A673 (cell line): ENCODE measurements around the gene JARID2. TPM values are rescaled to one million over a fixed set of nuclear protein-coding genes. Genes with fewer than 3 reads are reported as not detected.

Experiments
- BruUV-seq: library from RNA; stranded (reverse); fragments of 400-500 nt; replicated peaks from 2 replicates; lab custom pipeline; 2021; lab: Mats Ljungman, UMichigan
- CTCF ChIA-PET: fragments of 300-600 bp; sonication (Branson Sonifier 250); formaldehyde crosslinking; loops from one replicate; lab custom pipeline; 2022; ENCODE audit warnings: antibody characterized with exemption; lab: Charles Lee
- POLR2A ChIA-PET: fragments of 300-600 bp; sonication (Branson Sonifier 250); formaldehyde crosslinking; loops from one replicate; lab custom pipeline; 2022; ENCODE audit warnings: antibody characterized with exemption; ENCODE audit not compliant: low non-redundant PET; lab: Charles Lee
- DNase-seq: peaks from one replicate; pipeline ENCODE4 v3.0.0-alpha.2; 2015; ENCODE audit warnings: low spot score
- H3K27ac ChIP-seq: fragments of 200-600 bp; sonication (generic); 2 replicates; pipeline ENCODE4 v1.5.1; 2016; ENCODE audit warnings: mixed run types, low read depth, mild to moderate bottlenecking, mixed read lengths, antibody characterized with exemption, low read length; ENCODE audit not compliant: poor library complexity, severe bottlenecking
- H3K27me3 ChIP-seq: fragments of 200-600 bp; sonication (generic); replicated peaks from 2 replicates; pipeline ENCODE4 v1.6.1; 2017; ENCODE audit warnings: mixed run types, low read depth, mild to moderate bottlenecking, mixed read lengths, antibody characterized with exemption, low read length; ENCODE audit not compliant: insufficient read depth, poor library complexity
- H3K36me3 ChIP-seq: fragments of 200-600 bp; sonication (generic); 2 replicates; pipeline ENCODE4 v1.6.1; 2016; ENCODE audit warnings: mixed run types, mild to moderate bottlenecking, mixed read lengths, antibody characterized with exemption, low read length; ENCODE audit not compliant: insufficient read depth, poor library complexity, severe bottlenecking
- H3K4me1 ChIP-seq: fragments of 200-600 bp; sonication (generic); 2 replicates; pipeline ENCODE4 v1.6.1; 2017; ENCODE audit warnings: mixed run types, mild to moderate bottlenecking, mixed read lengths, antibody characterized with exemption, low read length; ENCODE audit not compliant: insufficient read depth, poor library complexity, severe bottlenecking
- H3K4me3 ChIP-seq: fragments of 200-600 bp; sonication (generic); 2 replicates; pipeline ENCODE4 v1.5.1; 2016; ENCODE audit warnings: low read depth, mixed run types, mild to moderate bottlenecking, mixed read lengths, low read length; ENCODE audit not compliant: poor library complexity, severe bottlenecking
- H3K9me3 ChIP-seq: fragments of 200-600 bp; sonication (generic); 2 replicates; pipeline ENCODE4 v1.6.1; 2016; ENCODE audit warnings: mixed run types, low read depth, mild to moderate bottlenecking, mixed read lengths, antibody characterized with exemption, low read length; ENCODE audit not compliant: poor library complexity, severe bottlenecking
- CTCF ChIP-seq: fragments of 300-800, 200-600 bp; sonication (generic); conservative IDR thresholded peaks from 2 replicates; pipeline ENCODE4 v1.5.1; 2017; ENCODE audit warnings: low read depth, mild to moderate bottlenecking, antibody characterized with exemption, low read length, moderate library complexity, mixed read lengths
- EZH2 ChIP-seq: fragments of 200-600 bp; sonication (generic); IDR thresholded peaks from 2 replicates; pipeline ENCODE4 v1.6.1; 2017; ENCODE audit warnings: borderline replicate concordance, low read depth, mild to moderate bottlenecking, mixed read lengths, antibody characterized with exemption, low read length; ENCODE audit not compliant: poor library complexity, severe bottlenecking
- intact Hi-C: fragments of 100-400 bp; cut with micrococcal nuclease; formaldehyde crosslinking; loops from one replicate; pipeline ENCODE4 v1.10.0; 2022; ENCODE audit not compliant: unreplicated experiment
- total RNA-seq: library from RNA; stranded (reverse); gene quantifications from 2 replicates; pipeline ENCODE4 v1.2.3, GENCODE V29; 2021

JARID2 gene
- total RNA-seq, 1 experiment from 2014 or later, result 29.4 TPM

DNA sequence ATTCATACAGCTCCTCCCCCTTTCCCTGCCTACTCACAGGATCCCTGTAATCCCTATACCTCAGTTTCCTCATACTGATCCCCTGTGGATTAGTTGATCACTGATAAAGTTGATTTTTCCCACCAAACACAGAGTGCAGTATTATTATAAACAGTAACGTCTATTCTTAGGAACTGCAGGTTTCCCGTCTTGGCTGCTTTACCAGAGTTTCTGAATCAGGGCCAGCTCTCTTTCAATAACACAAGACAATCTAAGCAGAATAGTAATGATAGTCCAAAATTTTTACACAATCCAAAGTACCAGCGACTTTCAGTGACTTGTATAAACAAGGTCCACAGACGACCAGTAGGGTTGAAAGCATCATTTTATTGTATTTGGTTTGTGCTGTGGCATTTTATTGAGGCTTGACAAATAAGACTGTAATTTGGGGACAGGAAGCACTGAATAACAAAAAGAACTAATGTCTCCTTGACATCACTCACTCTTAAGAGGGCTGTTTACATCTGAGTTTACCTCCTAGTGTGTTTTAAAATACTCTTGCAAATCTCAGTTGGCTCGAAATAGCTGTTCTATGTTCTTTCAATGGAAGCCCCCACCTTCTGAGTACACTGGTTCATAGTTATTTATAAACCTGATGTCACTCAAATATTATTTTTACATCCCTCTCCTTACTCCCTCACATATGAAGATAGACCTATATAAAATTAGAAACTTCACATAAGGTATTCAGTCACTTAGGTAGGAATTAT lies 6.1 kb upstream of the JARID2 start:
- no peak for TF ChIP-seq CTCF
- TF ChIP-seq EZH2, result no peak
- DNase-seq, result no peak
- intact Hi-C loops, result no loop called here
- Histone ChIP-seq H3K36me3 (no peaks in the 10 kb centered on the region), H3K4me3 (no peak overlapping the region), H3K27ac (no peak overlapping the region), H3K27me3 (no peaks in the 10 kb centered on the region), H3K9me3 (no peaks in the 10 kb centered on the region), H3K4me1 (peaks cover 7% of the 10 kb centered on the region)
- ChIA-PET POLR2A (no interaction called here), CTCF (no interaction called here)
- BruUV-seq, result no TSS peak

DNA sequence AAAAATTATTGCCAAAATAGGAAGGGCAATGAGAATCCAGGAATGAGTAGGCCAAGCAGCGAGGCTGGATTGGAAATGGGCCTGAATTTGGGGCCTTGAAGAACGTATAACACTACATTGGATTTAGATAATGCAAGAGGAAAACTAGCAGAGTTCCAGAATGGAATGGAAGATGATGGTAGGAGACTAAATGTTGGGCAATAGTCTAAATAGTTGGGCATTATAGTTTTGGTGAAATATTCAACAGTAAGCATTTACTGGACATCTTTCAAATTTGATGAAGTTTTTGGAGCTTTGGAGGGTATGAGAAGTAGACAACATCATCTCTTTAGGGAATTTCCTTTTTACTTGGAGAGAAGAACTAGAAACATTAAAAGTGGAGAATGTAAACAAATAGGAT lies 3.4 kb upstream of the JARID2 start:
- no peak overlapping the region for H3K4me3 ChIP-seq
- CTCF ChIA-PET, result no interaction called here
- H3K4me1 ChIP-seq, result peaks cover 7% of the 10 kb centered on the region
- no peaks in the 10 kb centered on the region for H3K27me3 ChIP-seq
- POLR2A ChIA-PET, result no interaction called here
- no peak overlapping the region for H3K27ac ChIP-seq
- TF ChIP-seq CTCF (no peak), EZH2 (no peak)
- H3K36me3 ChIP-seq, result no peaks in the 10 kb centered on the region
- DNase-seq, result no peak
- H3K9me3 ChIP-seq, result no peaks in the 10 kb centered on the region
- BruUV-seq, result no TSS peak
- intact Hi-C loops, result no loop called here

DNA sequence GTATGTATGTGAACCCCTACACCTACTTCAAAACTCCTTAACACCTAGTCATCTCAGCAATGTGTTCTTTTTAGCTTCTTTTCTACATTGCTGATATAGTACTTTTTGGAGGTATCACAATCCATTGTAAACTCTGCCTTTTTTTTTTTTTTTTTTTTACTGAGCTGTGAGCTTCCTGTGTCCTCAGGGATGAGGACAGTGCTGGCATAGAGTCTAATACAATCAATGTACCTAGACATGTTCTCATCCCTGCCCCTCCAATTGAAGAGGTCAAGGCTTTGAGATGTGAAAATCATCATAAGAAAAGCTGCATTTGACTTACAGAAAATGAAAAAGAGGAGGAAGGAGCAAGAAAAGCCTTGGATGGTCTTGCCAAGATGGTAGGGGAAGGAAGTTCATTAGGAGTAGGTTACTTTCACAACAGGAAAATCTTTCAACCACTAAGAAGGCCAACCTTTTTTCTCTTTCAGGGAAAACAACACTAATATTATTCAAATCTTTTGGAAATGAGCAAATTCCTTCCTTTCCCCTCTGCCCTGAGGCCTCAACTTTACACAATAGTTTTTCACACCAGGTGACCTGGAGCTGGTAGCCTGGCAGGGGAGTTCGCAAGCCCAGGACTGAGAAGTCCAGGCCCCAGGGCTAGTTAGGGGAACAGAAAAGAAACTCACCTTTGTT lies 2.8 kb upstream of the JARID2 start:
- H3K4me1 ChIP-seq, result peaks cover 7% of the 10 kb centered on the region
- DNase-seq, result no peak
- H3K36me3 ChIP-seq, result no peaks in the 10 kb centered on the region
- no peak overlapping the region for H3K27ac ChIP-seq
- BruUV-seq, result no TSS peak
- POLR2A ChIA-PET, result no interaction called here
- CTCF ChIA-PET, result no interaction called here
- H3K27me3 ChIP-seq, result no peaks in the 10 kb centered on the region
- H3K9me3 ChIP-seq, result no peaks in the 10 kb centered on the region
- no peak overlapping the region for H3K4me3 ChIP-seq
- no peak for TF ChIP-seq EZH2
- intact Hi-C loops, result no loop called here
